ENCODE measurements around the gene CNTNAP2. TPM values are rescaled to one million over a fixed set of nuclear protein-coding genes. Genes with fewer than 3 reads are reported as not detected.

Gene CNTNAP2
- polyA plus RNA-seq, 4 donors, result 22.5 to 28.4 (median 26.7) TPM

- DNase-seq (ENCODE audit: low read depth in 4 of 4, low spot score in 3 of 4), result no peak
Observed at GRCh38 chr7:146659732-146660131, 543.1 kb downstream of the CNTNAP2 start.

GRCh38 chr7:146660839-146661238 is 544.2 kb downstream of the CNTNAP2 start:
- DNase-seq (ENCODE audit: low read depth in 4 of 4, low spot score in 3 of 4), result no peak

DNA sequence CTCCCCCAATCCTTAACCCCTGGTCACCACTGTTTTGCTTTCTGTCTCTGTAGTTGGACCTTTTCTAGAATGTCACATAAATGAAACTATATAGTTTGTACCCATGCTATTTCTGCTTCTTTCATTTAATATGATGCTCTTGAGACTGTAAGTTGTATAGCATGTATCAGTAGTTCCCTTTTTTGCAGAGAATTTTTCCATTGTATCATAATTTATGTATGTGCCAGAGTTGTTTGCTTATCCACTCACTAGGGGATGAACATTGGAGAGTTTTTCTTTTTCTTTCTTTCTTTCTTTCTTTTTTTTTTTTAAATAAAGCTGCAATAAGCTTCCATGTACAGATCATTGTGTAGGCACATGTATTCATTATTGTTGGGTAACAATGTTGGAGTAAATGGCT is 544.8 kb downstream of the CNTNAP2 start:
- no peak for DNase-seq (ENCODE audit: low read depth in 4 of 4, low spot score in 3 of 4)

- DNase-seq (ENCODE audit: low read depth in 4 of 4, low spot score in 3 of 4), result no peak
Observed at GRCh38 chr7:146661929-146662328, 545.3 kb downstream of the CNTNAP2 start.

- no peak for DNase-seq (ENCODE audit: low read depth in 4 of 4, low spot score in 3 of 4)
Observed at GRCh38 chr7:146665023-146665422, 548.4 kb downstream of the CNTNAP2 start.

- DNase-seq (ENCODE audit: low read depth in 4 of 4, low spot score in 3 of 4), result no peak
Observed at GRCh38 chr7:146670532-146670931, 553.9 kb downstream of the CNTNAP2 start.

GRCh38 chr7:146681487-146681886 is 564.9 kb downstream of the CNTNAP2 start:
- DNase-seq (ENCODE audit: low read depth in 4 of 4, low spot score in 3 of 4), result no peak

GRCh38 chr7:146683439-146683838 is 566.8 kb downstream of the CNTNAP2 start:
- no peak for DNase-seq (ENCODE audit: low read depth in 4 of 4, low spot score in 3 of 4)

DNA sequence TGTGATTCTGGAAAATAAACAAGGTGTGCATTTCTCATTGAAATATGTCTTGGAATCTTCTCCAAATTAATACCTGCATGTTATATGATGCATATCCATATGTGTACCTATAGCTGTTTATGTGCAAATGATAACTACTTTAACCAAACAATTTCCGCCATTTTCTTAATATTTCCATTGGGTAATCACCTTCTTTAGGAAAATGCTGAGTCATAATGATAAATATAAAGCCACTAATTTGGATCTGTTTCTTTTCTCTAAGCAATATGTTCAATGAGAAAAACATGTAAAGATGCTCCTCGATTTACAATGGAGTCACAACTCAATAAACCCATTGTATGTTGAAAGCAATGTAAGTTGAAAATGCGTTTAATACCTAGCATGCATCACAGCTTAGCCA is 574.4 kb downstream of the CNTNAP2 start:
- DNase-seq (ENCODE audit: low read depth in 4 of 4, low spot score in 3 of 4), result no peak

- no peak for DNase-seq (ENCODE audit: low read depth in 4 of 4, low spot score in 3 of 4)
Observed at GRCh38 chr7:146698995-146699610, 582.5 kb downstream of the CNTNAP2 start.

GRCh38 chr7:146700015-146700560 is 583.5 kb downstream of the CNTNAP2 start:
- DNase-seq (ENCODE audit: low read depth in 4 of 4, low spot score in 3 of 4), result no peak

DNA sequence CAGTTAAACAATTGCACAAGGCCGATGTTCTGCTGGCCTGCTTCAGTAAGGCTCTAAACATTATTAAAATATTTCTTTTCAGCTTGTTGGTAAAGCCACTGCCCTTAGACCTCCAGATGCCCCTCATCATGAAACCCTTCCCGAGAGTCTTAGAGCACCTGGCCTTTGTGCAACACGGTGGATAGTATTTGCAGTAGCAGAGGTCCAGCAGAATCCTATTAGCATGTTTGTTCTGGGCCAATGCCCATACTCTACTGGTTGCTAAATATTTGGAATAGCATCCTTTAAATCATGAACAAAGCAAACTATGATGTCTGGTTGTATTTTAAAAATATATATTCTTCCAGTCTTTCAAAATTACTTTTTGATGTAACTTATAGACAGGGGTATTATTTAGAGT is 584.6 kb downstream of the CNTNAP2 start:
- DNase-seq (ENCODE audit: low read depth in 4 of 4, low spot score in 3 of 4), result peak in 1 of 4 donors; percentile 7

GRCh38 chr7:146702898-146703297 is 586.3 kb downstream of the CNTNAP2 start:
- no peak for DNase-seq (ENCODE audit: low read depth in 4 of 4, low spot score in 3 of 4)

DNA sequence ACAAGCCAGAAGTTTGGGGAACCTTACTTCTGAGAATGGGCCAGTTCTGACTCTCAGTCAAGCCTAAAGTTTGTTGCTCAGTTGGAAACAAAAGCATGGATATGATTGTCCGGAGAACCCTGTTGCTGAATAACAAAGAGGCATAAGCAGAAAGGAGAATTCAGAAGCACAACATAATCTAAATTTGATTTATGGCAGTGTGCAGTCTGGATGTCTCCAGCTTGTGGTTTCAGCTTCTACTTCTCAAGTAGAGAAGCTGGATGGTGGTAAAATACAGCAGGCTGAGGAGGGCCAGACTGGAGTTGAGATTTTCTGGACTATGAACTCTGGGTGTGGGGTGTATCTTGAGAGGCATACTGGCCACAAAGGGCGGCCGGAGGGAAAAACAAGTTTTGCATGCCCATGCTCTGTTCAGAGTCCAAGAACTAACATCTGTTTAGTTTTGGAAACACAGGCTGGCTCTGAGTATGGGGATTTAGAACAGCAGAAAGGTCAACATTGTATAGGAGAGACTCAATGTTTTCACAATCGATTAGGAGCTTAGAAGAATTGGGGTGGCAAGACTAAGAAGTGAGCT is 592.9 kb downstream of the CNTNAP2 start:
- DNase-seq (ENCODE audit: low read depth in 4 of 4, low spot score in 3 of 4), result no peak

GRCh38 chr7:146713205-146713604 is 596.6 kb downstream of the CNTNAP2 start:
- DNase-seq (ENCODE audit: low read depth in 4 of 4, low spot score in 3 of 4), result no peak

DNA sequence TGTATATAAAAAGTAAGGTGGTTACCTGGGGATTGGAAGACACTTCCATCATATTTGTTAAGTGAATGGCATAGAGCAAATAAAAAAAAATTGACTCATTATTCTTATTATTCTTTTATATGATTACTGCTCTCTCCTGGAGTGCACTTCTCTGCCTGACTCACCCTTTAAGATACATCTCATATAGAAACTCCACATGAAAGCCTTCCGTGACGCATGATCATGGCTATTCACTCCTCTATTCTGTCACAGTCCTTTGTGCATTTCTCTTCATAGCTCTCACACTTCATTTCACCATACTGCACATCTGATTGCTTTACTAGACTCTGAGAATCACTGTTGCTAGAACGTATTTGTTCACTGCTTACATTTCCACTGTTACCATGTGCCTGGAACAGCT is 597.3 kb downstream of the CNTNAP2 start:
- no peak for DNase-seq (ENCODE audit: low read depth in 4 of 4, low spot score in 3 of 4)

GRCh38 chr7:146720195-146720594 is 603.6 kb downstream of the CNTNAP2 start:
- DNase-seq (ENCODE audit: low read depth in 4 of 4, low spot score in 3 of 4), result no peak

- DNase-seq (ENCODE audit: low read depth in 4 of 4, low spot score in 3 of 4), result no peak
Observed at GRCh38 chr7:146722986-146723385, 606.4 kb downstream of the CNTNAP2 start.

- DNase-seq (ENCODE audit: low read depth in 4 of 4, low spot score in 3 of 4), result no peak
Observed at GRCh38 chr7:146725520-146725919, 608.9 kb downstream of the CNTNAP2 start.

GRCh38 chr7:146728141-146728540 is 611.5 kb downstream of the CNTNAP2 start:
- no peak for DNase-seq (ENCODE audit: low read depth in 4 of 4, low spot score in 3 of 4)

- no peak for DNase-seq (ENCODE audit: low read depth in 4 of 4, low spot score in 3 of 4)
Observed at GRCh38 chr7:146728611-146729010, 612.0 kb downstream of the CNTNAP2 start.

GRCh38 chr7:146731185-146731584 is 614.6 kb downstream of the CNTNAP2 start:
- DNase-seq (ENCODE audit: low read depth in 4 of 4, low spot score in 3 of 4), result no peak

Data from right renal pelvis (tissue), 4 donors.